GM12892 (cell line): Measurements from ENCODE around the gene IER3.

Source experiments
- POLR2A ChIP-seq: IDR thresholded peaks from 2 replicates; pipeline ENCODE4 v1.6.1; 2011; ENCODE audit warnings: low read depth, low read length, control low read depth
- TAF1 ChIP-seq: IDR thresholded peaks from 2 replicates; pipeline ENCODE4 v1.6.1; 2011; ENCODE audit warnings: low read depth, mild to moderate bottlenecking, control low read depth, low read length, borderline replicate concordance

GRCh38 chr6:30790724-30791383, 46.5 kb upstream of the IER3 start:
- TF ChIP-seq POLR2A (no peak), TAF1 (no peak)
